HEK293 (cell line): ENCODE results near the gene RPUSD1.

Experiments used
- CTCF ChIA-PET: fragments of 350-600 bp; formaldehyde crosslinking; extraction: SDS; loops from one replicate; lab custom pipeline; 2021; ENCODE audit warnings: antibody characterized with exemption; lab: Yijun Ruan, JAX
- POLR2A ChIA-PET: fragments of 300-600 bp; formaldehyde crosslinking; extraction: SDS; loops from one replicate; lab custom pipeline; 2020; ENCODE audit warnings: antibody characterized with exemption, inconsistent platforms; lab: Yijun Ruan, JAX
- H3K27ac ChIP-seq: fragments of 200-500 bp; sonication (Bioruptor generic); 2 replicates; pipeline ENCODE4 v1.5.1; 2014; ENCODE audit warnings: low read depth, low read length, control low read depth, inconsistent platforms; ENCODE audit errors: extremely low read depth
- H3K36me3 ChIP-seq, 2 experiments: fragments of 200-500 bp in 1 of 2; sonication (Bioruptor generic) in 1 of 2; 1 replicate in 1 of 2; 2 replicates in 1 of 2; pipeline ENCODE4 v1.5.1; 2014 to 2017; ENCODE audit warnings: inconsistent platforms in 2 of 2, low read length in 2 of 2; ENCODE audit not compliant: control insufficient read depth in 2 of 2, insufficient read depth in 1 of 2
- H3K4me1 ChIP-seq: fragments of 200-500 bp; sonication (Bioruptor generic); 2 replicates; pipeline ENCODE4 v1.5.1; 2014; ENCODE audit warnings: mild to moderate bottlenecking, low read length, inconsistent platforms; ENCODE audit not compliant: control insufficient read depth, insufficient read depth
- H3K4me3 ChIP-seq: 2 replicates; pipeline ENCODE4 v1.5.1; 2011; ENCODE audit warnings: low read depth, mild to moderate bottlenecking, control low read depth, low read length, moderate library complexity
- H3K9me3 ChIP-seq: fragments of 200-500 bp; sonication (Bioruptor generic); 2 replicates; pipeline ENCODE4 v1.5.1; 2014; ENCODE audit warnings: low read depth, low read length, inconsistent platforms; ENCODE audit not compliant: control insufficient read depth, insufficient read depth
- EGR2 ChIP-seq: fragments of 450-650 bp; formaldehyde crosslinking; IDR thresholded peaks from 2 replicates; pipeline ENCODE4 v1.5.1; 2016; ENCODE audit warnings: low read depth, missing biosample characterization, missing genetic modification characterization
- KLF1 ChIP-seq: fragments of 450-650 bp; formaldehyde crosslinking; IDR thresholded peaks from 2 replicates; pipeline ENCODE4 v1.5.1; 2016; ENCODE audit warnings: missing biosample characterization, missing genetic modification characterization
- KLF17 ChIP-seq: fragments of 450-650 bp; formaldehyde crosslinking; IDR thresholded peaks from 2 replicates; pipeline ENCODE4 v1.5.1; 2016; ENCODE audit warnings: missing biosample characterization, missing genetic modification characterization
- RBAK ChIP-seq: fragments of 450-650 bp; formaldehyde crosslinking; IDR thresholded peaks from 2 replicates; pipeline ENCODE4 v1.5.1; 2016; ENCODE audit warnings: missing biosample characterization, missing genetic modification characterization
- SALL2 ChIP-seq: fragments of 450-650 bp; formaldehyde crosslinking; IDR thresholded peaks from 2 replicates; pipeline ENCODE4 v1.5.0; 2017; ENCODE audit warnings: missing biosample characterization, mild to moderate bottlenecking, missing genetic modification characterization, borderline replicate concordance
- SETDB1 ChIP-seq: IDR thresholded peaks from one replicate; pipeline ENCODE4 v1.6.1; 2017; ENCODE audit warnings: mild to moderate bottlenecking, low read length, moderate library complexity, mixed read lengths; ENCODE audit not compliant: insufficient read length
- ZBTB1 ChIP-seq: fragments of 450-650 bp; formaldehyde crosslinking; IDR thresholded peaks from 2 replicates; pipeline ENCODE4 v1.5.1; 2016; ENCODE audit warnings: missing biosample characterization, missing genetic modification characterization
- ZBTB7A ChIP-seq: fragments of 450-650 bp; formaldehyde crosslinking; IDR thresholded peaks from 2 replicates; pipeline ENCODE4 v1.5.1; 2016; ENCODE audit warnings: low read depth, missing biosample characterization, missing genetic modification characterization
- ZIC2 ChIP-seq: fragments of 450-650 bp; formaldehyde crosslinking; IDR thresholded peaks from 2 replicates; pipeline ENCODE4 v1.5.1; 2016; ENCODE audit warnings: missing biosample characterization, missing genetic modification characterization
- ZNF112 ChIP-seq: fragments of 450-650 bp; formaldehyde crosslinking; IDR thresholded peaks from 2 replicates; pipeline ENCODE4 v1.5.0; 2017; ENCODE audit warnings: missing biosample characterization, missing genetic modification characterization
- ZNF132 ChIP-seq: fragments of 450-650 bp; formaldehyde crosslinking; IDR thresholded peaks from 2 replicates; pipeline ENCODE4 v1.5.1; 2017; ENCODE audit warnings: missing biosample characterization, missing genetic modification characterization, borderline replicate concordance
- ZNF19 ChIP-seq: fragments of 450-650 bp; formaldehyde crosslinking; IDR thresholded peaks from 2 replicates; pipeline ENCODE4; 2016; ENCODE audit warnings: missing biosample characterization, missing genetic modification characterization, low read depth
- ZNF248 ChIP-seq: fragments of 450-650 bp; formaldehyde crosslinking; IDR thresholded peaks from 2 replicates; pipeline ENCODE4 v1.5.1; 2017; ENCODE audit warnings: missing biosample characterization, missing genetic modification characterization
- ZNF324 ChIP-seq: fragments of 450-650 bp; formaldehyde crosslinking; IDR thresholded peaks from 2 replicates; pipeline ENCODE4 v1.5.1; 2016; ENCODE audit warnings: missing biosample characterization, missing genetic modification characterization
- ZNF366 ChIP-seq: fragments of 450-650 bp; formaldehyde crosslinking; conservative IDR thresholded peaks from 2 replicates; pipeline ENCODE4 v1.5.1; 2016; ENCODE audit warnings: missing biosample characterization, missing genetic modification characterization
- ZNF433 ChIP-seq: fragments of 450-650 bp; formaldehyde crosslinking; IDR thresholded peaks from 2 replicates; pipeline ENCODE4 v1.5.1; 2016; ENCODE audit warnings: missing biosample characterization, missing genetic modification characterization, low read depth
- ZNF521 ChIP-seq: fragments of 450-650 bp; formaldehyde crosslinking; IDR thresholded peaks from 2 replicates; pipeline ENCODE4 v1.5.1; 2017; ENCODE audit warnings: missing biosample characterization, mild to moderate bottlenecking, missing genetic modification characterization
- ZNF544 ChIP-seq: fragments of 450-650 bp; formaldehyde crosslinking; IDR thresholded peaks from 2 replicates; pipeline ENCODE4 v1.5.0; 2017; ENCODE audit warnings: missing biosample characterization, missing genetic modification characterization
- ZNF555 ChIP-seq: fragments of 450-650 bp; formaldehyde crosslinking; conservative IDR thresholded peaks from 2 replicates; pipeline ENCODE4 v1.5.1; 2017; ENCODE audit warnings: missing biosample characterization, mild to moderate bottlenecking, missing genetic modification characterization, inconsistent platforms
- ZNF660 ChIP-seq: fragments of 450-650 bp; IDR thresholded peaks from 2 replicates; pipeline ENCODE4 v1.5.1; 2018; ENCODE audit warnings: missing biosample characterization, mild to moderate bottlenecking, missing genetic modification characterization
- ZNF747 ChIP-seq: fragments of 450-650 bp; formaldehyde crosslinking; IDR thresholded peaks from 2 replicates; pipeline ENCODE4 v1.5.1; 2016; ENCODE audit warnings: missing biosample characterization, missing genetic modification characterization
- ZNF785 ChIP-seq: fragments of 450-650 bp; formaldehyde crosslinking; IDR thresholded peaks from 2 replicates; pipeline ENCODE4 v1.5.1; 2016; ENCODE audit warnings: missing biosample characterization, missing genetic modification characterization
- TF ChIP-seq, protein P1 (sequence below): fragments of 450-650 bp; formaldehyde crosslinking; IDR thresholded peaks from 2 replicates; pipeline ENCODE4 v1.5.1; 2017; ENCODE audit warnings: missing biosample characterization, mild to moderate bottlenecking, missing genetic modification characterization, moderate library complexity
- TF ChIP-seq, protein P2 (sequence below): IDR thresholded peaks from 2 replicates; pipeline ENCODE4 v1.6.1; 2011; ENCODE audit warnings: mild to moderate bottlenecking, low read depth, low read length, borderline replicate concordance
- TF ChIP-seq, protein P3 (sequence below): fragments of 450-650 bp; formaldehyde crosslinking; IDR thresholded peaks from 2 replicates; pipeline ENCODE4 v1.5.1; 2016; ENCODE audit warnings: missing biosample characterization, missing genetic modification characterization
- TF ChIP-seq, protein P4 (sequence below): fragments of 450-650 bp; formaldehyde crosslinking; IDR thresholded peaks from 2 replicates; pipeline ENCODE4; 2016; ENCODE audit warnings: missing biosample characterization, missing genetic modification characterization

RPUSD1 gene

DNA sequence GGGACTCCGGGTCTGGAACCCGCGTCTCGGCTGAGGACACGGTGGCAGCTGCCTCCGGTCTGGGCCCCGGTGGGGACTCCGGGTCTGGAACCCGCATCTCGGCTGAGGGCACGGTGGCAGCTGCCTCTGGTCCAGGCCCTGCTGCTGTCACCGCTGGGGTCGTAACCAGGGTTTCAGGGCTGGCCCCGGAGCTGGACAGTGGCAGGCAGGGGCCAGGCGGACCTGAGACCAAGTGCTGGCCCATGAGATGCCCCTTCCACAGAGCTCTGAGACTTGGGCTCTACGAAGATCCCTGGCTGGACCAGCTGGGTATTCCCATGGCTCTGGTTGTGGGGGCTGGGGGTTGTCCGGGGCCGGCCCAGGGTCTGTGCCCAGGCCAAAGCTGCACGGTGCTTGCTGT is 3.8 kb downstream of the RPUSD1 start (continued):
- no peak for TF ChIP-seq ZNF112
- TF ChIP-seq ZNF19: no peak
- TF ChIP-seq ZNF433: no peak
- no peak for TF ChIP-seq ZNF544
- no peak for TF ChIP-seq ZNF555 (tag by site-specific recombination)
- TF ChIP-seq ZNF324 (tag by site-specific recombination): no peak

- POLR2A ChIA-PET: interaction anchor here (0.7 to 1.7 kb wide), 6 partner anchors 24 to 103 kb away, joined by 3 to 7 read pairs (median 4); partner anchors contain the start of genes METRN and STUB1
- no peaks in the 10 kb centered on the region for H3K4me1 ChIP-seq
- H3K4me3 ChIP-seq: no peak overlapping the region
- no peak for TF ChIP-seq SALL2 (tag by site-specific recombination)
- no peak for TF ChIP-seq ZNF366 (tag by site-specific recombination)
- TF ChIP-seq, protein P1, sequence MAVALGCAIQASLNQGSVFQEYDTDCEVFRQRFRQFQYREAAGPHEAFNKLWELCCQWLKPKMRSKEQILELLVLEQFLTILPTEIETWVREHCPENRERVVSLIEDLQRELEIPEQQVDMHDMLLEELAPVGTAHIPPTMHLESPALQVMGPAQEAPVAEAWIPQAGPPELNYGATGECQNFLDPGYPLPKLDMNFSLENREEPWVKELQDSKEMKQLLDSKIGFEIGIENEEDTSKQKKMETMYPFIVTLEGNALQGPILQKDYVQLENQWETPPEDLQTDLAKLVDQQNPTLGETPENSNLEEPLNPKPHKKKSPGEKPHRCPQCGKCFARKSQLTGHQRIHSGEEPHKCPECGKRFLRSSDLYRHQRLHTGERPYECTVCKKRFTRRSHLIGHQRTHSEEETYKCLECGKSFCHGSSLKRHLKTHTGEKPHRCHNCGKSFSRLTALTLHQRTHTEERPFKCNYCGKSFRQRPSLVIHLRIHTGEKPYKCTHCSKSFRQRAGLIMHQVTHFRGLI (tag by site-specific recombination): no peak
- TF ChIP-seq, protein P2, sequence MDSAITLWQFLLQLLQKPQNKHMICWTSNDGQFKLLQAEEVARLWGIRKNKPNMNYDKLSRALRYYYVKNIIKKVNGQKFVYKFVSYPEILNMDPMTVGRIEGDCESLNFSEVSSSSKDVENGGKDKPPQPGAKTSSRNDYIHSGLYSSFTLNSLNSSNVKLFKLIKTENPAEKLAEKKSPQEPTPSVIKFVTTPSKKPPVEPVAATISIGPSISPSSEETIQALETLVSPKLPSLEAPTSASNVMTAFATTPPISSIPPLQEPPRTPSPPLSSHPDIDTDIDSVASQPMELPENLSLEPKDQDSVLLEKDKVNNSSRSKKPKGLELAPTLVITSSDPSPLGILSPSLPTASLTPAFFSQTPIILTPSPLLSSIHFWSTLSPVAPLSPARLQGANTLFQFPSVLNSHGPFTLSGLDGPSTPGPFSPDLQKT: no peak
- no peak for TF ChIP-seq ZNF521 (tag by site-specific recombination)
- peak; percentile 68 for TF ChIP-seq KLF1 (tag by site-specific recombination)
- TF ChIP-seq, all 188 proteins: peak for 1
- CTCF ChIA-PET: interaction anchor here (0.9 to 9.5 kb wide), 2 partner anchors 42 to 72 kb away, joined by 5 to 119 read pairs; partner anchors contain the start of gene CIAO3
- Histone ChIP-seq H3K9me3 (no peaks in the 10 kb centered on the region), H3K27ac (no peak overlapping the region), H3K36me3 (peaks cover 0 to 24% of the 10 kb centered on the region in 2 experiments; a peak in 1 of 3 replicates)
These were observed 4.6 kb downstream of the RPUSD1 start for GRCh38 chr16:783404-784161.

- Histone ChIP-seq H3K4me3 (no peak overlapping the region), H3K9me3 (no peaks in the 10 kb centered on the region), H3K27ac (no peak overlapping the region), H3K4me1 (no peaks in the 10 kb centered on the region), H3K36me3 (peaks cover 0 to 24% of the 10 kb centered on the region in 2 experiments; a peak in 1 of 3 replicates)
- ChIA-PET POLR2A (interaction anchor here (0.6 to 1.7 kb wide), 7 partner anchors 23 to 587 kb away, joined by 3 to 7 read pairs (median 4); partner anchors contain the start of genes METRN and STUB1), CTCF (interaction anchor here (0.9 to 9.5 kb wide), 2 partner anchors 41 to 71 kb away, joined by 5 to 119 read pairs; partner anchors contain the start of gene CIAO3)
- TF ChIP-seq ZNF132 (tag by site-specific recombination) (no peak), ZNF248 (tag by site-specific recombination) (no peak), ZNF660 (no peak), ZNF324 (tag by site-specific recombination) (no peak), ZNF747 (tag by site-specific recombination) (no peak), ZNF433 (no peak), ZBTB1 (tag by site-specific recombination) (no peak), KLF1 (tag by site-specific recombination) (peak; percentile 98), KLF17 (tag by site-specific recombination) (peak; percentile 78; the same call in 1 of the 2 replicates), SETDB1 (no peak), ZNF785 (tag by site-specific recombination) (no peak), ZIC2 (tag by site-specific recombination) (peak; percentile 66), EGR2 (tag by site-specific recombination) (peak; percentile 90), ZBTB7A (tag by site-specific recombination) (no peak), RBAK (tag by site-specific recombination) (no peak)
- TF ChIP-seq, protein P3, sequence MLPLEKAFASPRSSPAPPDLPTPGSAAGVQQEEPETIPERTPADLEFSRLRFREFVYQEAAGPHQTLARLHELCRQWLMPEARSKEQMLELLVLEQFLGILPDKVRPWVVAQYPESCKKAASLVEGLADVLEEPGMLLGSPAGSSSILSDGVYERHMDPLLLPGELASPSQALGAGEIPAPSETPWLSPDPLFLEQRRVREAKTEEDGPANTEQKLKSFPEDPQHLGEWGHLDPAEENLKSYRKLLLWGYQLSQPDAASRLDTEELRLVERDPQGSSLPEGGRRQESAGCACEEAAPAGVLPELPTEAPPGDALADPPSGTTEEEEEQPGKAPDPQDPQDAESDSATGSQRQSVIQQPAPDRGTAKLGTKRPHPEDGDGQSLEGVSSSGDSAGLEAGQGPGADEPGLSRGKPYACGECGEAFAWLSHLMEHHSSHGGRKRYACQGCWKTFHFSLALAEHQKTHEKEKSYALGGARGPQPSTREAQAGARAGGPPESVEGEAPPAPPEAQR (tag by site-specific recombination): no peak
- TF ChIP-seq, protein P4, sequence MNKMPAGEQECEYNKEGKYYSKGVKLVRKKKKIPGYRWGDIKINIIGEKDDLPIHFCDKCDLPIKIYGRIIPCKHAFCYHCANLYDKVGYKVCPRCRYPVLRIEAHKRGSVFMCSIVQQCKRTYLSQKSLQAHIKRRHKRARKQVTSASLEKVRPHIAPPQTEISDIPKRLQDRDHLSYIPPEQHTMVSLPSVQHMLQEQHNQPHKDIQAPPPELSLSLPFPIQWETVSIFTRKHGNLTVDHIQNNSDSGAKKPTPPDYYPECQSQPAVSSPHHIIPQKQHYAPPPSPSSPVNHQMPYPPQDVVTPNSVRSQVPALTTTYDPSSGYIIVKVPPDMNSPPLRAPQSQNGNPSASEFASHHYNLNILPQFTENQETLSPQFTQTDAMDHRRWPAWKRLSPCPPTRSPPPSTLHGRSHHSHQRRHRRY (tag by site-specific recombination): no peak
These were observed 5.3 kb downstream of the RPUSD1 start for GRCh38 chr16:782766-783403.
